GM18502 (cell line): ENCODE results near the gene XRCC6.
"Not testable (repeated sequence)": the region's sequence is repeated elsewhere in the genome, so short reads cannot be mapped to it uniquely, and the experiment has no call there.

Source experiments
- ATAC-seq: cut with Tn5 transposase; IDR thresholded peaks from one replicate; pipeline ENCODE4 v1.9.1; 2021; ENCODE audit warnings: mild to moderate bottlenecking; ENCODE audit not compliant: unreplicated experiment, poor library complexity

XRCC6 gene

GRCh38 chr22:41682033-41682807, 61.1 kb downstream of the XRCC6 start:
- ATAC-seq, result peak; percentile 71

GRCh38 chr22:41683052-41683451, 62.0 kb downstream of the XRCC6 start:
- ATAC-seq, result no peak

GRCh38 chr22:41683616-41684015, 62.5 kb downstream of the XRCC6 start:
- no peak for ATAC-seq

- no peak for ATAC-seq
These were observed 63.1 kb downstream of the XRCC6 start for GRCh38 chr22:41684194-41684593.

- not testable (repeated sequence) for ATAC-seq
These were observed 65.8 kb downstream of the XRCC6 start for GRCh38 chr22:41686890-41687289.

GRCh38 chr22:41687901-41688364, 66.8 kb downstream of the XRCC6 start:
- ATAC-seq, result no peak

GRCh38 chr22:41688365-41689211, 67.5 kb downstream of the XRCC6 start, which contains the start of gene SNU13:
Gene SNU13, minus strand, starts transcription at chr22:41688867. Its CDS starts 71 bp downstream, at chr22:41688796.
- peak; percentile 87 for ATAC-seq

GRCh38 chr22:41690476-41690875, 69.4 kb downstream of the XRCC6 start:
- ATAC-seq, result no peak

- no peak for ATAC-seq
These were observed 74.1 kb downstream of the XRCC6 start for GRCh38 chr22:41695211-41695610.

GRCh38 chr22:41696703-41697102, 75.6 kb downstream of the XRCC6 start:
- ATAC-seq, result peak; percentile 6

GRCh38 chr22:41697126-41697775, 76.2 kb downstream of the XRCC6 start:
- ATAC-seq, result peak; percentile 58

GRCh38 chr22:41699264-41700107, 78.4 kb downstream of the XRCC6 start, which contains the start of gene MEI1:
Gene MEI1, plus strand, starts transcription at chr22:41699503. Its CDS starts 36 bp downstream, at chr22:41699539.
- ATAC-seq, result no peak

GRCh38 chr22:41700108-41700364, 78.9 kb downstream of the XRCC6 start:
- ATAC-seq, result no peak

- ATAC-seq, result no peak
These were observed 81.7 kb downstream of the XRCC6 start for GRCh38 chr22:41702763-41703162.

GRCh38 chr22:41709341-41709740, 88.2 kb downstream of the XRCC6 start:
- ATAC-seq, result no peak

GRCh38 chr22:41713004-41713403, 91.9 kb downstream of the XRCC6 start:
- ATAC-seq, result no peak
